ENCODE data around the gene IGSF21. TPM values are rescaled to one million over a fixed set of nuclear protein-coding genes. Genes with fewer than 3 reads are reported as not detected.

The IGSF21 gene
- total and polyA plus RNA-seq, 2 donors (not counting 3 experiments of a cell fraction or from before 2014, with no cell fraction given) = not detected

GRCh38 chr1:18130356-18130755 is 22.8 kb downstream of the IGSF21 start:
- dilution Hi-C loops (cut with MboI; ENCODE audit: extremely low pct_ligation_motif_present, low sequenced_read_pairs) = no loop called here
- TF ChIP-seq EZH2 (IDR thresholded peaks at IDR 0.05; ENCODE audit: borderline replicate concordance, low read depth, low read length, severe bottlenecking) = no peak
- Histone ChIP-seq H3K4me3 (replicated peaks in 1 of 3; ENCODE audit: insufficient read depth in 1 of 3, low read depth in 1 of 3, low read length in 3 of 3) (no peak overlapping the region), H3K9me3 (replicated peaks; ENCODE audit: control insufficient read depth, insufficient read depth, low read length) (no peaks in the 10 kb centered on the region), H3K9ac (replicated peaks; ENCODE audit: extremely low read depth, insufficient read depth, low read length) (no peak overlapping the region), H3K9me1 (replicated peaks; ENCODE audit: control insufficient read depth, extremely low read depth, insufficient read depth, low read length) (no peaks in the 10 kb centered on the region), H3K4me1 (ENCODE audit: control insufficient read depth, extremely low read depth, insufficient read depth, low read length) (no peaks in the 10 kb centered on the region), H4K20me1 (replicated peaks; ENCODE audit: control insufficient read depth, extremely low read depth, insufficient read depth, low read length) (no peaks in the 10 kb centered on the region), H3K27ac (ENCODE audit: insufficient read depth, low read depth, low read length) (no peak overlapping the region), H3K36me3 (ENCODE audit: control insufficient read depth in 2 of 2, extremely low read depth in 1 of 2, insufficient read depth in 2 of 2, low read length in 2 of 2) (no peaks in the 10 kb centered on the region), H3K4me2 (ENCODE audit: insufficient read depth, low read length) (no peak overlapping the region), H3K79me2 (ENCODE audit: control insufficient read depth, insufficient read depth, low read length) (no peaks in the 10 kb centered on the region), H3K27me3 (ENCODE audit: control insufficient read depth in 2 of 2, insufficient read depth in 2 of 2, low read length in 2 of 2) (no peaks in the 10 kb centered on the region), H2AFZ (ENCODE audit: low read depth, low read length) (no peak overlapping the region)
- POLR2A ChIA-PET = no interaction called here
- FAIRE-seq = no peak
- intact Hi-C loops (cut with micrococcal nuclease) = no loop called here
- no TSS peak for BruUV-seq (replicated peaks)
- CTCF ChIA-PET = no interaction called here
- DNase-seq (ENCODE audit: low read depth, low spot score) = no peak

DNA sequence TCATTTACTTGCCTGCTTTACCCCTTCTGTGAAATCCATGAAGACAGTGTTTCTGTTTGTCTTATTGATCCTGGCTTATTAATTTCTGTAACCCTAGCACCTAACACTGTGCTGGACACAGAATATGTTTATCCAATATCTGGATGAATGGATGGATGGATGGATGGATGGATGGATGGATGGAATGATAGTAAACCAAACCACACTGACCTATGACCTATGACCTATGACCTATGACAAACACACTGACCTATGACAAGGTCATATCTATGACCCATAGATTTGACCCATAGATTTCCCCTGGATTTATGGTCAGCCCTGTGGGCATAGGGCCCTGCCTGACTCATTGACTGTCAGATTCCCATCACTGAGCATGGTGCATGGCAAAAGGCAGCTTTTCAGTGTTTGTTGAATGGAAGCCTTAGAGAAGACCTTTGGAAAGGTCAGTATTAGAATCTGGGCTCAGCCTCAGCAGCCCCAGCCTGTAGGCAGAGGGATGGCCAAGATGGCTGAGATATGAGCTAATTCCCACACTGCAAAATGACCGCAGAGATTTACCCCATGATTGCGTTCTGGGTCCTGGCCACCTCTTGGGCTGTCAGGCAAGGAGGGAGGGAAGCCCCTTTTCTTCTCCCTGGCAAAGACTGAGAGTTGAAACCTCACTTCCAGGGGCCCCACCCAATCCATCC is 24.6 kb downstream of the IGSF21 start:
- intact Hi-C loops (cut with micrococcal nuclease) = no loop called here
- no peak overlapping the region for H3K4me2 ChIP-seq (ENCODE audit: insufficient read depth, low read length)
- H3K4me1 ChIP-seq (ENCODE audit: control insufficient read depth, extremely low read depth, insufficient read depth, low read length) = no peaks in the 10 kb centered on the region
- DNase-seq (ENCODE audit: low read depth, low spot score) (no peak), FAIRE-seq (no peak)
- POLR2A ChIA-PET = no interaction called here
- H3K9ac ChIP-seq (replicated peaks; ENCODE audit: extremely low read depth, insufficient read depth, low read length) = no peak overlapping the region
- CTCF ChIA-PET = no interaction called here
- no peaks in the 10 kb centered on the region for H3K79me2 ChIP-seq (ENCODE audit: control insufficient read depth, insufficient read depth, low read length)
- BruUV-seq (replicated peaks) = no TSS peak
- H3K36me3 ChIP-seq (ENCODE audit: control insufficient read depth in 2 of 2, extremely low read depth in 1 of 2, insufficient read depth in 2 of 2, low read length in 2 of 2) = no peaks in the 10 kb centered on the region
- no peaks in the 10 kb centered on the region for H4K20me1 ChIP-seq (replicated peaks; ENCODE audit: control insufficient read depth, extremely low read depth, insufficient read depth, low read length)
- H3K4me3 ChIP-seq (replicated peaks in 1 of 3; ENCODE audit: insufficient read depth in 1 of 3, low read depth in 1 of 3, low read length in 3 of 3) = no peak overlapping the region
- H3K27ac ChIP-seq (ENCODE audit: insufficient read depth, low read depth, low read length) = no peak overlapping the region
- no peak overlapping the region for H2AFZ ChIP-seq (ENCODE audit: low read depth, low read length)
- H3K27me3 ChIP-seq (ENCODE audit: control insufficient read depth in 2 of 2, insufficient read depth in 2 of 2, low read length in 2 of 2) = no peaks in the 10 kb centered on the region
- no peaks in the 10 kb centered on the region for H3K9me1 ChIP-seq (replicated peaks; ENCODE audit: control insufficient read depth, extremely low read depth, insufficient read depth, low read length)
- H3K9me3 ChIP-seq (replicated peaks; ENCODE audit: control insufficient read depth, insufficient read depth, low read length) = no peaks in the 10 kb centered on the region
- TF ChIP-seq, protein P1, sequence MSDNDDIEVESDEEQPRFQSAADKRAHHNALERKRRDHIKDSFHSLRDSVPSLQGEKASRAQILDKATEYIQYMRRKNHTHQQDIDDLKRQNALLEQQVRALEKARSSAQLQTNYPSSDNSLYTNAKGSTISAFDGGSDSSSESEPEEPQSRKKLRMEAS (IDR thresholded peaks at IDR 0.05; ENCODE audit: insufficient read depth, insufficient read length) = no peak
- TF ChIP-seq POLR2A (IDR thresholded peaks at IDR 0.05; ENCODE audit: low read depth, low read length) (no peak), POLR2AphosphoS5 (IDR thresholded peaks at IDR 0.05; ENCODE audit: insufficient read depth, low read depth, low read length) (no peak), EZH2 (IDR thresholded peaks at IDR 0.05; ENCODE audit: borderline replicate concordance, low read depth, low read length, severe bottlenecking) (no peak), GATA2 (IDR thresholded peaks at IDR 0.05; ENCODE audit: insufficient read depth, insufficient read length, low read depth, low read length) (no peak), FOS (IDR thresholded peaks at IDR 0.05; ENCODE audit: borderline replicate concordance, insufficient read depth, low read length) (no peak), JUN (IDR thresholded peaks at IDR 0.05; ENCODE audit: borderline replicate concordance, insufficient read depth, insufficient read length, low read depth) (no peak), MYC (IDR thresholded peaks at IDR 0.05; ENCODE audit: low read depth, low read length) (no peak)
- TF ChIP-seq, protein P2, sequence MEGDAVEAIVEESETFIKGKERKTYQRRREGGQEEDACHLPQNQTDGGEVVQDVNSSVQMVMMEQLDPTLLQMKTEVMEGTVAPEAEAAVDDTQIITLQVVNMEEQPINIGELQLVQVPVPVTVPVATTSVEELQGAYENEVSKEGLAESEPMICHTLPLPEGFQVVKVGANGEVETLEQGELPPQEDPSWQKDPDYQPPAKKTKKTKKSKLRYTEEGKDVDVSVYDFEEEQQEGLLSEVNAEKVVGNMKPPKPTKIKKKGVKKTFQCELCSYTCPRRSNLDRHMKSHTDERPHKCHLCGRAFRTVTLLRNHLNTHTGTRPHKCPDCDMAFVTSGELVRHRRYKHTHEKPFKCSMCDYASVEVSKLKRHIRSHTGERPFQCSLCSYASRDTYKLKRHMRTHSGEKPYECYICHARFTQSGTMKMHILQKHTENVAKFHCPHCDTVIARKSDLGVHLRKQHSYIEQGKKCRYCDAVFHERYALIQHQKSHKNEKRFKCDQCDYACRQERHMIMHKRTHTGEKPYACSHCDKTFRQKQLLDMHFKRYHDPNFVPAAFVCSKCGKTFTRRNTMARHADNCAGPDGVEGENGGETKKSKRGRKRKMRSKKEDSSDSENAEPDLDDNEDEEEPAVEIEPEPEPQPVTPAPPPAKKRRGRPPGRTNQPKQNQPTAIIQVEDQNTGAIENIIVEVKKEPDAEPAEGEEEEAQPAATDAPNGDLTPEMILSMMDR (IDR thresholded peaks at IDR 0.05; ENCODE audit: extremely low read depth in 1 of 2, insufficient read depth in 1 of 2, low read depth in 1 of 2, low read length in 2 of 2) = no peak
- dilution Hi-C loops (cut with MboI; ENCODE audit: extremely low pct_ligation_motif_present, low sequenced_read_pairs) = no loop called here
